NCI-H1436 treated with DMSO at 0.1 percent for 48 hours (cell line): ENCODE results near the gene CD37.
"Not testable (repeated sequence)": the region's sequence is repeated elsewhere in the genome, so short reads cannot be mapped to it uniquely, and the experiment has no call there.

Source experiments
- DNase-seq: peaks from one replicate; lab custom pipeline; 2025; lab: John Stamatoyannopoulos, UW

CD37 gene

DNA sequence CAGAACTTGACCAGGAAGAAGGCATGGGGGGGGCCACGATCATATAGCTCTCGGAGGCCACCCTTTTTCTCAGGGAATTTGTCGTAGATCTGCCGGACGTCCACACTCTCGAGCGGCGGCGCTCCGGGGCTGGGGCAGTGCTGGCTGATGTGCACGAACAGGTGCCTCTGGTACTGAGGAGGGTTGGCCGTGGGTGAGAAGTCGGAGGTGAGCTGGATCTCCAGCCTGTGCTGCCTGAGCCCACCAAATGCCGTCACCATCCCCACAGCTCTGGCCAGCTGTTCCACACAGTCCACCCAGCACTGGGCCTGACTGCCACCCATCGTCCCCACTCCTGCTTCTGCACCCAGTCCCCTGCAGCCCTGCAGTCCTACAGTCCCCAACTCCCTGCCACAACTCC lies 12.0 kb downstream of the CD37 start:
- no peak for DNase-seq

GRCh38 chr19:49347835-49348234 lies 12.6 kb downstream of the CD37 start:
- no peak for DNase-seq

- DNase-seq: no peak
These were observed 13.3 kb downstream of the CD37 start for GRCh38 chr19:49348305-49349189.

DNA sequence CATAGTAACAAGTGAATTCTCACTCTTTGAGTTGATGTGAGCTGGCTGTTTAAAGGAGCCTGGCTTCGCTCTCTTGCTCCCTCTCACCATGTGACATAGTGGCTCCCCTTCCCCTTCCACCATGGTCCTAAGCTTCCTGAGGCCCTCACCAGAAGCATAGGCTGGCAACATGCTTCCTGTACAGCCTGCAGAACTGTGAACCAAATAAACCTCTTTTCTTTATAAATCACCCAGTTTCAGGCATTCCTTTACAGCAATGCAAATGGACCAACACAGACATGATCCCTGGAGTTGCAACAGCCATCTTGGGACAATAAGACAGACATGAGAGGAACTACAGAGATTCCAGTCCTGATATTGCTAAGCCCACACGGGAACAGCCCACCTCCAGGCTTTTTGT lies 14.4 kb downstream of the CD37 start:
- no peak for DNase-seq

GRCh38 chr19:49355909-49356353 lies 20.7 kb downstream of the CD37 start:
- DNase-seq: no peak

GRCh38 chr19:49356382-49356781 lies 21.2 kb downstream of the CD37 start:
- no peak for DNase-seq

DNA sequence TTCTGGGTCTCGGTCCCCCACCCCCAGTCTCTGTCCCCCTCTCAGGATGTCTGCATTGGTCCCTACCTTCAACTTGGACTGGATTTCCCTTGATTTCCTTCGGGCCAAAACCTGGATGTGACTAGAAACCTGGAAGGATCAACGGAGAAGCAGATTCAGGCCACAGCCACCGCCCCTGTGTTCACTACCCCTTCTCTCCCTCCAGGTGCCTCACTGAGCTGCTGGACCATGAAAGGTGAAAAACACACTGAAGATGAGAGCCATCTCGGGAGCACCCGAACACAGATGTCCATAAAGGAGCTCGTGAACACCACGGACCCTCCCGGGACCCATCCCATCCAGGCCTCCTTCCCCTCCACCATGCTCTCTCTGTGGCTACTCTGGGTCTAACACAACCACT lies 22.0 kb downstream of the CD37 start:
- DNase-seq: no peak

- DNase-seq: no peak
These were observed 24.9 kb downstream of the CD37 start for GRCh38 chr19:49359851-49360820.

DNA sequence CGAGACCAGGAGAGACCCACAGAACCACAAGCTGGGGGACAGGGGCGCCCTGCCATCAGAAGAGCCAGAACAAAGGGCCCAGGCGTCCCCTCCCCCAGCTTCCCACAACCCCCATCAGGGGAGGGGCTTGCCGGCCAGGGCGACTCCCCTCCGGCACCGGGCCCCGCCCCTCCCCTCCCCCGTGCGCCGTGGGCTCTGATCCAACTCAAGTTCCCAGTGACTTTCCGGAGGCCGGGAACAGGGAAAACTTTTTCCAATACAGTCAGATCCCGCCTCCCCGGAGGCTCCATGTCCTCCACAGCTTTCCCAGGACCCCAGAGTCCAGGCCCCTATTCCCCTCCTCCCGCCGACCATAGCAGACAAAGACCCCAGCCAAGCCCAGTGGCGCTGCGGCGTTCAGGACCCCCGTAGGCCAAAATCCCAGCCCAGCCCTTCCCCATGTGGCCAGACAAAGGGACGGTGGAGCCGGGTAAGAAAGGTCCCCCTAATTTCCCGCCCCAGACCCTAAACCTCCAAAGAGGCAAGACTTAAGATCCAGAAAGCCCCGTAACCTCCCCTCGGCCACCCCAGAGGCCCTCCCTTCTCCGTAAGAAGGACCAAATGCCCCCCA lies 26.3 kb downstream of the CD37 start:
- no peak for DNase-seq

- no peak for DNase-seq
These were observed 27.1 kb downstream of the CD37 start, which contains the start of gene TEAD2 for GRCh38 chr19:49362048-49362928. Gene TEAD2, minus strand, starts transcription at chr19:49362416. Its CDS starts 2,341 bp downstream, at chr19:49360075.

DNA sequence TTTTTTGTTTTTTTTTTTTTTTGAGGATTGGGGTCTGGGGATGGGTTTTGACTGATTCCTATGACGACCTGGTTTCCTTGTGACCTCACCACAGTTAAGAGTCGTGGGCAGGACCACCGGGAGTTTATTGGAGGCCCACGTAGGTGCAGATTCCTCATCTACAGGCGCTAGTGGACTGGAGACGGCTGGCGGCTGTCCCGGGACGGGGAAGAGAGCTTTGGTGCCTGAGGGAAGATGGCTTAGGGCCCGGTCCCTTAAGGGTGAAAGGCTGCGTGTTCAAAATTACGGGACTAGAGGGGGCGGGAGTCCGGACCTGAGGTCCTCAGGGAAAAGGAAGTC lies 27.7 kb downstream of the CD37 start:
- no peak for DNase-seq

DNA sequence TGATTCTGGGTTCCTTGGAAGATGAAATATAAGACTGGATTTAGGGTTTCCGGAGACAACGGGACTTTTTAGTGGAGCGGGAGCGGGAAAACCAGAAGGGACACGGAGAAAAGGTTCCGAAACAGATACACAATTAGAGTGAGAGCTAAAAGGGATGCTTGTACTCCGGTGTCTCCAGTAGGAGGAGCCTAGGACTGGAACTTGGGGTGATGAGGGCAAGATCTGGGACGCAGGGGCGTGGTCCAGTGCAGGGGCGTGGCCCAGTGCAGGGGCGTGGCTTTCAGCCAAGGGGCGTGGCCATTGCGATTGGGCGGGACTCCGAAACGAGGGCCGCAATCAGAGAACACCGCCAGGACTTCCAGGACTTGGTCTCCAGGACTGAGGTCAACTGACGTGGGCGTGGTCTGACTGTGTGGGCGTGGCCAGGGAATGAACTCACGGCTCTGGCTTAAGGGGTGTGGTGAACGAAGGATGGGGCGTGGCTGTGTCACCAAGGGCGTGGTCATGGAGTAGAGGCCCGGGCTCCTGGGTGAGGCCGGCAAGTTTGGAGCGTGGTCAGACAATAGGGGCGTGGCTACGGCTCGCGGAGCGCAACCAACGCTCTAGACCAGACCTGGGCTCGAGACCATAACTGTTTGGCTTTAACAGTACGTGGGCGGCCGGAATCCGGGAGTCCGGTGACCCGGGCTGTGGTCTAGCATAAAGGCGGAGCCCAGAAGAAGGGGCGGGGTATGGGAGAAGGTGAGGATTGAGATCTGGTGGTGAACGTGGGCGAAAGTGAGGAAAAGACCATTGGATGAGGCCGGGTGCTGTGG lies 28.3 kb downstream of the CD37 start, which contains the start of gene DKKL1:
DKKL1 (plus strand) TSS at position 610 of the 815 bp plus-strand sequence; CDS start at position 732, 122 bp downstream.
- no peak for DNase-seq

DNA sequence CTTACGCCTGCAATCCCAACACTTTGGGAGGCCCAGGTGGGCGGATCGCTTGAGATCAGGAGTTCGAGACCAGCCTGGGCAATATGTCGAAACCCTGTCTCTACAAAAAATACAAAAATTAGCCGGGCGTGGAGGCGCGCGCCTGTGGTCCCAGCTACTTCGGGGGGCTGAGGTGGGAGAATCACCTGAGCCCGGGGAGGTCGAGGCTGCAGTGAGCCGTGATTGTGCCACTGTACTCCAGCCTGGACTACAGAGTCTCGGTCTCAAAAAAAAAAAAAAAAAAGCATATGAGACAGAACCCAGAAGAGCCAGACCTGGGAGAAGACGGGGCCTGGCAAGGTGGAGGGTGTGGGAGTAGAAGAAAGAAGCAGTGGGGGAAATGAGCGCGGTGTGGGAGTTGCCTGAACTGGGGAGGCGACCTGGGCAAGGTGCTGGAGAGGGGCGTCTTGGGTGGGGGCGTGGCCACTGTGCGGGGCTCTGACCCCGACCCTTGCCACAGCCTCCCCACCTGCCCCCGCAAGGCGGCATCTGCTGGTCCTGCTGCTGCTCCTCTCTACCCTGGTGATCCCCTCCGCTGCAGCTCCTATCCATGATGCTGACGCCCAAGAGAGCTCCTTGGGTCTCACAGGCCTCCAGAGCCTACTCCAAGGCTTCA lies 29.0 kb downstream of the CD37 start:
- no peak for DNase-seq

DNA sequence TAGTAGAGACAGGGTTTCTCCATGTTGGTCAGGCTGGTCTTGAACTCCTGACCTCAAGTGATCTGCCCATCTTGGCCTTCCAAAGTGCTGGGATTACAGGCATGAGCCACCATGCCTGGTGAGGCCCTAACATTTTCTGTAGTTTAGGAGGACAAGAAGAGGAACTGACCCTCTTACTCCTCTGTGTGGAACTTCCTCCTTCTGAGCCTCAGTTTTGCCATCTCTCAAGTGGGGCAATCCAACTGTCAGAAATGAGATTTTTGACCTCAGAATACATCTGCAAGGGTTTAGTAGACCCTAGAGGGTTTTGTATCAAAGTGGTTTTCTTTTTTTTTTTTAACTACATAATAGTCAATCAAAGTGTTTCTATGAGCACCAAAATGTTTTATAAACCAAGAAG lies 30.9 kb downstream of the CD37 start:
- no peak for DNase-seq

GRCh38 chr19:49368711-49369358 lies 33.6 kb downstream of the CD37 start:
- no peak for DNase-seq

GRCh38 chr19:49371184-49371583 lies 36.0 kb downstream of the CD37 start:
- no peak for DNase-seq

DNA sequence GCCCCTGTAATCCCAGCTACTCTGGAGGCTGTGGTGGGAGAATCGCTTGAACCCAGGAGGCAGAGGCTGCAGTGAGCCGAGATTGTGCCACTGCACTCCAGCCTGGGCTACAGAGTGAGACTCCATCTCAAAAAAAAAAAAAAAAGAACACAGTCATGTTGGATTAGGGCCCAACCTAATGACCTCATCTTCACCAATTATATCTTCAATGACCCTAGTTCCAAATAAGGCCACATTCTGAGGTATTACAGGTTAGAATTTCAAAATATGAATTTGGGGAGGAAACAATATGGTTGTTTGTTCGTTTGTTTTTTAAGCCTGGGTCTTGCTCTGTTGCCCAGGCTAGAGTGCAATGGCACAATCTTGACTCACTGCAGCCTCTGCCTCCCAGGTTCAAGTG lies 38.0 kb downstream of the CD37 start:
- not testable (repeated sequence) for DNase-seq

DNA sequence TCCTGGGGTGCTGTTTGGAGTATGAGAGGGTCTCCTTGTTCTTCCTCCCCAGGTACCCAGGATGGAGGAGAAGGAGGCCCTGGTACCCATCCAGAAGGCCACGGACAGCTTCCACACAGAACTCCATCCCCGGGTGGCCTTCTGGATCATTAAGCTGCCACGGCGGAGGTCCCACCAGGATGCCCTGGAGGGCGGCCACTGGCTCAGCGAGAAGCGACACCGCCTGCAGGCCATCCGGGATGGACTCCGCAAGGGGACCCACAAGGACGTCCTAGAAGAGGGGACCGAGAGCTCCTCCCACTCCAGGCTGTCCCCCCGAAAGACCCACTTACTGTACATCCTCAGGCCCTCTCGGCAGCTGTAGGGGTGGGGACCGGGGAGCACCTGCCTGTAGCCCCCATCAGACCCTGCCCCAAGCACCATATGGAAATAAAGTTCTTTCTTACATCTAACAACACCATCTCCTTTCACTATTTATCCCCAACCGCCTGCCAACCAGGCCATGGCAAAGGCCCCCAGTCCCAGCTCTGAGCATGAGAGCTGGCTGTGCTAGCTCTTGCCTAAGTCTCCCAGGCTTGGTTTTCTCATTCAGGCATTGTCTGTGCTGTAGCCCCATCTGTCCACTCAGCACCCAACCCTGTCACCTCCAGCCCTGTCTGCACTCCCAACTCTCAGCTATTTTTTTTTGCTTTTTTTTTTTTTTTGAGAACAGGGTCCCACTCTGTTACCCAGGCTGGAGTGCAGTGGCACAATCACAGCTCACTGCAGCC lies 39.6 kb downstream of the CD37 start:
- no peak for DNase-seq
